Measurements from ENCODE around the gene ZNF497. TPM values are rescaled to one million over a fixed set of nuclear protein-coding genes. Genes with fewer than 3 reads are reported as not detected.
A peak's percentile ranks its signal among the peaks of the same experiment; 100 is the strongest.

The ZNF497 gene
- total RNA-seq, 1 experiment from 2014 or later: 1.7 TPM

DNA sequence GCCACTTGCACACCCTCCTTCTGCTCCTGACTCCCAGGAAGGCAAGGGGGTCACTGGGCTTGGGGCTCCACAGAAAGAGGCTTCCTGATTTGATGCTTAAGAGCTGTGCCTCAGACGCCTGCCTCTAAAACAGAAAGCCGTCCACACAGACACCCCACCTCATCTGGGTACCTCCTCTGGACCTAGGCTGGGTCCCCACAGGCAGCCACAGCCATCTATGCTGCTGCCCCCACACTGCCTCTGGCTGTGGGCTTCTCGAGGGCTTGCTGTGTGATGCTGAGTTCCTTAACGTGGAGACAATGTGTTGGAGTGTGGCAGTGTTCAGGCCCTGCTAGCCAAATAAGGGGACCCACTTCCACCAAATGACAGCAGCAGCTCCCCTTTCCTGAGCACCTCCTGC lies 44.3 kb downstream of the ZNF497 start (continued):
- TF ChIP-seq SMAD4 (CRISPR knock-in tag; IDR thresholded peaks at IDR 0.05): no peak

GRCh38 chr19:58317476-58318072 lies 45.0 kb downstream of the ZNF497 start:
- no peak for TF ChIP-seq RELA (CRISPR knock-in tag; IDR thresholded peaks at IDR 0.05; ENCODE audit: borderline replicate concordance)
- peak; percentile 48; the same call in 1 of the 2 replicates for TF ChIP-seq ZNF219 (CRISPR knock-in tag; IDR thresholded peaks at IDR 0.05; ENCODE audit: borderline replicate concordance)
- TF ChIP-seq PREB (CRISPR knock-in tag; IDR thresholded peaks at IDR 0.05; ENCODE audit: borderline replicate concordance): peak; percentile 17; the same call in 1 of the 2 replicates
- TF ChIP-seq ZNF396 (CRISPR knock-in tag; IDR thresholded peaks at IDR 0.05; ENCODE audit: borderline replicate concordance): no peak
- no peak for TF ChIP-seq NR1H2 (CRISPR knock-in tag; IDR thresholded peaks at IDR 0.05)
- no peak for TF ChIP-seq PRRX2 (CRISPR knock-in tag; IDR thresholded peaks at IDR 0.05)
- peak; percentile 42; the same call in 1 of the 2 replicates for TF ChIP-seq NFE2L1 (CRISPR knock-in tag; IDR thresholded peaks at IDR 0.05)
- peak; percentile 57; the same call in 1 of the 2 replicates for TF ChIP-seq JUN (CRISPR knock-in tag; IDR thresholded peaks at IDR 0.05)
- TF ChIP-seq, protein P1, sequence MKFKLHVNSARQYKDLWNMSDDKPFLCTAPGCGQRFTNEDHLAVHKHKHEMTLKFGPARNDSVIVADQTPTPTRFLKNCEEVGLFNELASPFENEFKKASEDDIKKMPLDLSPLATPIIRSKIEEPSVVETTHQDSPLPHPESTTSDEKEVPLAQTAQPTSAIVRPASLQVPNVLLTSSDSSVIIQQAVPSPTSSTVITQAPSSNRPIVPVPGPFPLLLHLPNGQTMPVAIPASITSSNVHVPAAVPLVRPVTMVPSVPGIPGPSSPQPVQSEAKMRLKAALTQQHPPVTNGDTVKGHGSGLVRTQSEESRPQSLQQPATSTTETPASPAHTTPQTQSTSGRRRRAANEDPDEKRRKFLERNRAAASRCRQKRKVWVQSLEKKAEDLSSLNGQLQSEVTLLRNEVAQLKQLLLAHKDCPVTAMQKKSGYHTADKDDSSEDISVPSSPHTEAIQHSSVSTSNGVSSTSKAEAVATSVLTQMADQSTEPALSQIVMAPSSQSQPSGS (CRISPR knock-in tag; IDR thresholded peaks at IDR 0.05; ENCODE audit: borderline replicate concordance, low read depth): no peak
- DNase-seq (ENCODE audit: low spot score): no peak
- POLR2A ChIA-PET: interaction anchor here (1.1 kb wide), 1 partner anchor 9 kb away, joined by 6 read pairs; the partner anchor contains the start of gene ZSCAN22
- peaks cover 28% of the 10 kb centered on the region for H3K36me3 Mint-ChIP-seq
- no peaks in the 10 kb centered on the region for H3K4me1 Mint-ChIP-seq
- CTCF ChIA-PET: no interaction called here
- H3K4me3 Mint-ChIP-seq: no peak overlapping the region
- H3K27me3 Mint-ChIP-seq (ENCODE audit: low read depth): no peaks in the 10 kb centered on the region
- peak; percentile 35 for ATAC-seq
- H3K9me3 Mint-ChIP-seq: no peaks in the 10 kb centered on the region
- H3K27ac Mint-ChIP-seq: no peak overlapping the region

DNA sequence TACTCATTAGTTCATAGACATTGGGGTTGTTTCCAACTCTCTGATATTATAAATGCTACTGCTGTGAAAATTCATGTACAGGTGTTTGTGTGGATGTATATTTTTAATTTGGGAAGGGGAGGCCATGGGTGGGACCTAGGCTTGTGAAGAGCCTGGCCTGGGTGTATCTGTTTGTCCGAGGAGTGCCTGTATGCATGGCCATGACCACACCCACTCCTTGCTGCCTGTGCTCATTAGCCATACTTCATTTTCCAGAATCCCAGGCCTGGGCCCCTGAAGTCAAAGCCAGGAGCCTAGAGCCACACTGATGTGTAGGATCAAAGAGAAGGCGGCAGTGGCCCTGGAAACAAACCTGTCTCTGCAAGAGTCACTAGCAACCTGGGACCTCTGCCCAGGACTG lies 47.0 kb downstream of the ZNF497 start:
- DNase-seq (ENCODE audit: low spot score) (no peak), ATAC-seq (no peak)
- Mint-ChIP-seq H3K9me3 (no peaks in the 10 kb centered on the region), H3K4me1 (no peaks in the 10 kb centered on the region), H3K36me3 (peaks cover 43% of the 10 kb centered on the region), H3K27ac (no peak overlapping the region), H3K4me3 (no peak overlapping the region), H3K27me3 (ENCODE audit: low read depth) (no peaks in the 10 kb centered on the region)
- ChIA-PET CTCF (no interaction called here), POLR2A (no interaction called here)
- TF ChIP-seq, protein P2, sequence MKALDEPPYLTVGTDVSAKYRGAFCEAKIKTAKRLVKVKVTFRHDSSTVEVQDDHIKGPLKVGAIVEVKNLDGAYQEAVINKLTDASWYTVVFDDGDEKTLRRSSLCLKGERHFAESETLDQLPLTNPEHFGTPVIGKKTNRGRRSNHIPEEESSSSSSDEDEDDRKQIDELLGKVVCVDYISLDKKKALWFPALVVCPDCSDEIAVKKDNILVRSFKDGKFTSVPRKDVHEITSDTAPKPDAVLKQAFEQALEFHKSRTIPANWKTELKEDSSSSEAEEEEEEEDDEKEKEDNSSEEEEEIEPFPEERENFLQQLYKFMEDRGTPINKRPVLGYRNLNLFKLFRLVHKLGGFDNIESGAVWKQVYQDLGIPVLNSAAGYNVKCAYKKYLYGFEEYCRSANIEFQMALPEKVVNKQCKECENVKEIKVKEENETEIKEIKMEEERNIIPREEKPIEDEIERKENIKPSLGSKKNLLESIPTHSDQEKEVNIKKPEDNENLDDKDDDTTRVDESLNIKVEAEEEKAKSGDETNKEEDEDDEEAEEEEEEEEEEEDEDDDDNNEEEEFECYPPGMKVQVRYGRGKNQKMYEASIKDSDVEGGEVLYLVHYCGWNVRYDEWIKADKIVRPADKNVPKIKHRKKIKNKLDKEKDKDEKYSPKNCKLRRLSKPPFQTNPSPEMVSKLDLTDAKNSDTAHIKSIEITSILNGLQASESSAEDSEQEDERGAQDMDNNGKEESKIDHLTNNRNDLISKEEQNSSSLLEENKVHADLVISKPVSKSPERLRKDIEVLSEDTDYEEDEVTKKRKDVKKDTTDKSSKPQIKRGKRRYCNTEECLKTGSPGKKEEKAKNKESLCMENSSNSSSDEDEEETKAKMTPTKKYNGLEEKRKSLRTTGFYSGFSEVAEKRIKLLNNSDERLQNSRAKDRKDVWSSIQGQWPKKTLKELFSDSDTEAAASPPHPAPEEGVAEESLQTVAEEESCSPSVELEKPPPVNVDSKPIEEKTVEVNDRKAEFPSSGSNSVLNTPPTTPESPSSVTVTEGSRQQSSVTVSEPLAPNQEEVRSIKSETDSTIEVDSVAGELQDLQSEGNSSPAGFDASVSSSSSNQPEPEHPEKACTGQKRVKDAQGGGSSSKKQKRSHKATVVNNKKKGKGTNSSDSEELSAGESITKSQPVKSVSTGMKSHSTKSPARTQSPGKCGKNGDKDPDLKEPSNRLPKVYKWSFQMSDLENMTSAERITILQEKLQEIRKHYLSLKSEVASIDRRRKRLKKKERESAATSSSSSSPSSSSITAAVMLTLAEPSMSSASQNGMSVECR (CRISPR knock-in tag; IDR thresholded peaks at IDR 0.05; ENCODE audit: borderline replicate concordance): no peak
- TF ChIP-seq FOXK1 (CRISPR knock-in tag; IDR thresholded peaks at IDR 0.05) (no peak), ZNF425 (CRISPR knock-in tag; conservative IDR thresholded peaks at IDR 0.05) (no peak), PREB (CRISPR knock-in tag; IDR thresholded peaks at IDR 0.05; ENCODE audit: borderline replicate concordance) (no peak), CBFB (CRISPR knock-in tag; IDR thresholded peaks at IDR 0.05; ENCODE audit: low read depth) (no peak), ELF4 (CRISPR knock-in tag; IDR thresholded peaks at IDR 0.05; ENCODE audit: low read depth) (no peak)
- TF ChIP-seq, protein P3, sequence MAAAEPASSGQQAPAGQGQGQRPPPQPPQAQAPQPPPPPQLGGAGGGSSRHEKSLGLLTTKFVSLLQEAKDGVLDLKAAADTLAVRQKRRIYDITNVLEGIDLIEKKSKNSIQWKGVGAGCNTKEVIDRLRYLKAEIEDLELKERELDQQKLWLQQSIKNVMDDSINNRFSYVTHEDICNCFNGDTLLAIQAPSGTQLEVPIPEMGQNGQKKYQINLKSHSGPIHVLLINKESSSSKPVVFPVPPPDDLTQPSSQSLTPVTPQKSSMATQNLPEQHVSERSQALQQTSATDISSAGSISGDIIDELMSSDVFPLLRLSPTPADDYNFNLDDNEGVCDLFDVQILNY (CRISPR knock-in tag; IDR thresholded peaks at IDR 0.05): no peak
- TF ChIP-seq, protein P4, sequence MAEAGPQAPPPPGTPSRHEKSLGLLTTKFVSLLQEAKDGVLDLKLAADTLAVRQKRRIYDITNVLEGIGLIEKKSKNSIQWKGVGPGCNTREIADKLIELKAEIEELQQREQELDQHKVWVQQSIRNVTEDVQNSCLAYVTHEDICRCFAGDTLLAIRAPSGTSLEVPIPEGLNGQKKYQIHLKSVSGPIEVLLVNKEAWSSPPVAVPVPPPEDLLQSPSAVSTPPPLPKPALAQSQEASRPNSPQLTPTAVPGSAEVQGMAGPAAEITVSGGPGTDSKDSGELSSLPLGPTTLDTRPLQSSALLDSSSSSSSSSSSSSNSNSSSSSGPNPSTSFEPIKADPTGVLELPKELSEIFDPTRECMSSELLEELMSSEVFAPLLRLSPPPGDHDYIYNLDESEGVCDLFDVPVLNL (CRISPR knock-in tag; IDR thresholded peaks at IDR 0.05; ENCODE audit: borderline replicate concordance, low read depth): no peak
